ENCODE results near the gene EPN1. TPM values are rescaled to one million over a fixed set of nuclear protein-coding genes. Genes with fewer than 3 reads are reported as not detected.

Gene EPN1
- total and polyA plus RNA-seq, 9 of the 15 experiments (the other 6 are each of a cell fraction or from before 2014, with no cell fraction given), result 0.08 to 138 (median 12.7) TPM

DNA sequence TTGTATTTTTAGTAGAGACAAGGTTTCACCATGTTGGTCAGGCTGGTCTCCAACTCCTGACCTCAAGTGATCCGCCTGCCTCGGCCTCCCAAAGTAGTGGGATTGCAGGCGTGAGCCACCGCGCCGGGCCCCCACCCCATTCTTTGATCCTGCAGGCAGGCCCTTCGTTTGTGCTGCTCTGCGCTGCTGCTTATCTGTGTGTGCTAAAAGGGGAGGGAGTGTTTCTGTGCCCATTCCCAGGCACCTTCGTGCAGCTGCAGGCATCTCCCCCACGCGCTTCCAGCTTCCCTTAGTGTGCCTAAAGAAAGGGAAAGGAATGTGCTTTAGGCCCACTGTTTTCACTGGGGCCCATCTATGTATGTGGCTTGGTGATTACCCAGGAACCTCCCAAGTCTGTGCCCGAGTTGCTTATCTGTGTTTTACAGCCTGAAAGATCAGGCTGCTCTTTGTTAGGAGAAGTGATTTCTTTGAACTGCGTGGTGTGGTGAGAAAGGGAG is 27.2 kb downstream of the EPN1 start (continued):
- TF ChIP-seq ATF7 (IDR thresholded peaks at IDR 0.05) (peak; percentile 47; the same call in 1 of the 2 replicates), POLR2B (IDR thresholded peaks at IDR 0.05; ENCODE audit: low read depth, partially characterized antibody) (no peak), TCF7L2 (IDR thresholded peaks at IDR 0.05; ENCODE audit: low read depth, low read length) (no peak), CBX8 (IDR thresholded peaks at IDR 0.05; ENCODE audit: borderline replicate concordance, extremely low read depth, low read depth, low read length, poor library complexity, severe bottlenecking) (no peak), RBM14 (IDR thresholded peaks at IDR 0.05; ENCODE audit: borderline replicate concordance, insufficient read depth, low read depth, low read length) (no peak), DMBX1 (CRISPR knock-in tag; IDR thresholded peaks at IDR 0.05; ENCODE audit: borderline replicate concordance) (no peak), EHMT2 (IDR thresholded peaks at IDR 0.05) (no peak), TOE1 (IDR thresholded peaks at IDR 0.05; ENCODE audit: borderline replicate concordance) (no peak), TOE1 (CRISPR knock-in tag; IDR thresholded peaks at IDR 0.05; ENCODE audit: borderline replicate concordance, low read depth) (no peak), KLF10 (CRISPR knock-in tag; IDR thresholded peaks at IDR 0.05) (no peak), U2AF2 (optimal IDR thresholded peaks at IDR 0.05; ENCODE audit: low read depth, low read length) (no peak), NFXL1 (CRISPR knock-in tag; IDR thresholded peaks at IDR 0.05) (no peak)
- TF ChIP-seq, protein P1, sequence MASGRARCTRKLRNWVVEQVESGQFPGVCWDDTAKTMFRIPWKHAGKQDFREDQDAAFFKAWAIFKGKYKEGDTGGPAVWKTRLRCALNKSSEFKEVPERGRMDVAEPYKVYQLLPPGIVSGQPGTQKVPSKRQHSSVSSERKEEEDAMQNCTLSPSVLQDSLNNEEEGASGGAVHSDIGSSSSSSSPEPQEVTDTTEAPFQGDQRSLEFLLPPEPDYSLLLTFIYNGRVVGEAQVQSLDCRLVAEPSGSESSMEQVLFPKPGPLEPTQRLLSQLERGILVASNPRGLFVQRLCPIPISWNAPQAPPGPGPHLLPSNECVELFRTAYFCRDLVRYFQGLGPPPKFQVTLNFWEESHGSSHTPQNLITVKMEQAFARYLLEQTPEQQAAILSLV (tag; IDR thresholded peaks at IDR 0.05), result no peak
- TF ChIP-seq, protein P2, sequence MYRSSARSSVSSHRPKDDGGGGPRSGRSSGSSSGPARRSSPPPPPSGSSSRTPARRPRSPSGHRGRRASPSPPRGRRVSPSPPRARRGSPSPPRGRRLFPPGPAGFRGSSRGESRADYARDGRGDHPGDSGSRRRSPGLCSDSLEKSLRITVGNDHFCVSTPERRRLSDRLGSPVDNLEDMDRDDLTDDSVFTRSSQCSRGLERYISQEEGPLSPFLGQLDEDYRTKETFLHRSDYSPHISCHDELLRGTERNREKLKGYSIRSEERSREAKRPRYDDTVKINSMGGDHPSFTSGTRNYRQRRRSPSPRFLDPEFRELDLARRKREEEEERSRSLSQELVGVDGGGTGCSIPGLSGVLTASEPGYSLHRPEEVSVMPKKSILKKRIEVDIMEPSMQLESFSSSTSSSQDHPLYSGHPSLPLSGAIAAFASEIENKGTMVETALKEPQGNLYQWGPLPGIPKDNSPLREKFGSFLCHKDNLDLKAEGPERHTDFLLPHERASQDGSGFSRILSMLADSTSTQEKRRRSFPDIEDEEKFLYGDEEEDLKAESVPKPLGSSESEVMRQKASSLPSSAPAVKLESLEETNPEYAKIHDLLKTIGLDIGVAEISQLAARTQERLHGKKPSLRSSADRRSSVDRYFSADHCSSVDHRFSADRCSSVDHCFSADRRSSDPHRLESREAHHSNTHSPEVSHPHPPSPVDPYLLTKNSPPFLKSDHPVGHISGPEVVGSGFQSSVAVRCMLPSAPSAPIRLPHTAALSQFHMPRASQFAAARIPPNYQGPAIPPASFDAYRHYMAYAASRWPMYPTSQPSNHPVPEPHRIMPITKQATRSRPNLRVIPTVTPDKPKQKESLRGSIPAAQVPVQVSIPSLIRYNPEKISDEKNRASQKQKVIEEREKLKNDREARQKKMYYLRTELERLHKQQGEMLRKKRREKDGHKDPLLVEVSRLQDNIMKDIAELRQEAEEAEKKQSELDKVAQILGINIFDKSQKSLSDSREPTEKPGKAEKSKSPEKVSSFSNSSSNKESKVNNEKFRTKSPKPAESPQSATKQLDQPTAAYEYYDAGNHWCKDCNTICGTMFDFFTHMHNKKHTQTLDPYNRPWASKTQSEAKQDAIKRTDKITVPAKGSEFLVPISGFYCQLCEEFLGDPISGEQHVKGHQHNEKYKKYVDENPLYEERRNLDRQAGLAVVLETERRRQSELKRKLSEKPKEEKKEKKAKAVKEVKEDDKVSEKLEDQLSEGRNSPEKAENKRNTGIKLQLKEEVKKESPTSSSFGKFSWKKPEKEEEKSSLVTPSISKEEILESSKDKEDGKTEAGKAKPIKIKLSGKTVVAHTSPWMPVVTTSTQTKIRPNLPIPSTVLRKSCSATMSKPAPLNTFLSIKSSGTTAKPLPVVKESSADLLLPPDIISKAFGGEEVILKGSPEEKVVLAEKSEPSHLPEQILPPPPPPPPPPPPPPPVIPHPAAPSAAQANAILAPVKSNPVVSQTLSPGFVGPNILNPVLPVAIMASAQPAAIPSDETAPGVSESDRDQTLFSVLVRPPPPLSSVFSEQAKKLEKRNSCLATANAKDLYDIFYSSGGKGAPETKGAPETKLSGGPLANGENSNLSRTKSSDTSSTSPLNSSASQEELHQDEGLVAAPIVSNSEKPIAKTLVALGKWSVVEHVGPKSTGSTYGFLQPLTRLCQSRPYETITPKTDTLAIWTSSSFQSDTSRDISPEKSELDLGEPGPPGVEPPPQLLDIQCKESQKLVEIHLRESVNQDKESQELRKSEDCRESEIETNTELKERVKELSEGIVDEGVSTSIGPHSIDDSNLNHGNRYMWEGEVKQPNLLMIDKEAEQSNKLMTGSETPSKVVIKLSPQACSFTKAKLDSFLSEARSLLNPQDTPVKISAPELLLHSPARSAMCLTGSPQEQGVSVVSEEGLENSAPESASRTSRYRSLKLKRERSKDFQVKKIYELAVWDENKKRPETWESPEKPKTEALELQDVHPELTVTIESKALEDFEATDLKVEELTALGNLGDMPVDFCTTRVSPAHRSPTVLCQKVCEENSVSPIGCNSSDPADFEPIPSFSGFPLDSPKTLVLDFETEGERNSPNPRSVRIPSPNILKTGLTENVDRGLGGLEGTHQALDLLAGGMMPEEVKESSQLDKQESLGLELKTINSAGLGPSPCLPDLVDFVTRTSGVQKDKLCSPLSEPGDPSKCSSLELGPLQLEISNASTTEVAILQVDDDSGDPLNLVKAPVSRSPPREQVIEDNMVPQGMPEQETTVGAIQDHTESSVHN (IDR thresholded peaks at IDR 0.05; ENCODE audit: borderline replicate concordance in 1 of 2, low read depth in 1 of 2), result no peak
